ENCODE data around the gene MAP6.

The MAP6 gene

DNA sequence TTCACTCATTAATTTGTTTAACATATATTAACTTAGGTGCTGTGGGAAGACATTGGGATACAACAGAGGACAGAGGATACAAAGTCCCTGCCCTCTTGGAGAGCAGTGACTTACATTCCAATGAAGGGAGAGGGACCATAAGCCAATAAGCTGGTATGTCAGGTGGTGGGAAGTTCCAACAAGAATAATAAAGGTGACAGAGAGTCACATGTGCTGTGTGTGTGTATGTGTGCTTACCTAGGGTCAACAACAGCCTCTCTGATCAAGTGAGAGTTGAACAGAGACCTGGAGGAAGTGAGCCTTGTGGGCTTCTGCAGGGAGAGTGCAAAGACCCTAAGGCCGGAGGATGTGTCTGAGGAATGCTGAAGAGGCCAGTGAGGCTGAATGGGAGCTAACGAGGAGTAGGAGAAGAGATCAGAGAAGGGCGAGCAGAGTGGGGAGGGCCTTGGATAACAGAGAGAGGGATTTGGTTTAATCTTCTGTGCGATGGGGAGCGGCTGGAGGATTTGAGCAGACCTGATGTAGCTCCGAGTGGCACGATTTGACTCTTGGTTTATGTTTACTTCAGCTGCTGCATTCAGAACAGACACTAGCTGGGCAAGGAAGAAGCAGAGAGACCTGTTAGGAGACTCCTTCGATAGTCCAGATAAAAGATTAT lies 35.3 kb downstream of the MAP6 start:
- no peak overlapping the region for H3K27ac ChIP-seq (ENCODE audit: insufficient read depth, low read length, poor library complexity, severe bottlenecking)
- no peak overlapping the region for H3K4me3 ChIP-seq (ENCODE audit: insufficient read depth, low read depth, low read length, poor library complexity, severe bottlenecking)
- peaks cover 3% of the 10 kb centered on the region for H3K27me3 ChIP-seq (replicated peaks; ENCODE audit: control insufficient read depth, insufficient read depth, low read length, poor library complexity, severe bottlenecking)
- H3K4me1 ChIP-seq (ENCODE audit: control insufficient read depth, insufficient read depth, low read length, poor library complexity, severe bottlenecking): no peaks in the 10 kb centered on the region
- H3K36me3 ChIP-seq (ENCODE audit: control insufficient read depth, insufficient read depth, low read length): no peaks in the 10 kb centered on the region
- no peak for DNase-seq
- H3K9me3 ChIP-seq (ENCODE audit: control insufficient read depth, low read length): no peaks in the 10 kb centered on the region

DNA sequence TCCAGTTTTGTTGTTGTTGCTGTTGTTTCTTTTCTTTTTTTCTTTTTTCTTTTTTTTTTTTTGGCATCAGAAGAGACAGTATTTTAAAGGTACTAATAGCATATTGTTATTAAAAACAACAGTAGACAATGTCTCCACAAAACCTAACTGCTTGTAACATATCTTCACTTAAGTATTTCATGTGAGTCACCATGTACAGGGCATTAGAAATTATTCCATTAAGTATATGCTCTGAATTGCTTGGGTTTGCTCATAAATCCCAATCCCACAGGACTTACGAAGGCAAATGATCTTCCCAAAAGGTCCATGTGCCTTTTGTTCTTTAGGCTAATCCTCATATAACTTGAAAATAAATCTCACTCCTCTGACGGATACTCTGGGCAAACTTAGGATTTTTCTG lies 35.9 kb downstream of the MAP6 start:
- Histone ChIP-seq H3K4me3 (ENCODE audit: insufficient read depth, low read depth, low read length, poor library complexity, severe bottlenecking) (no peak overlapping the region), H3K27me3 (replicated peaks; ENCODE audit: control insufficient read depth, insufficient read depth, low read length, poor library complexity, severe bottlenecking) (peaks cover 3% of the 10 kb centered on the region), H3K4me1 (ENCODE audit: control insufficient read depth, insufficient read depth, low read length, poor library complexity, severe bottlenecking) (no peaks in the 10 kb centered on the region), H3K36me3 (ENCODE audit: control insufficient read depth, insufficient read depth, low read length) (no peaks in the 10 kb centered on the region), H3K9me3 (ENCODE audit: control insufficient read depth, low read length) (no peaks in the 10 kb centered on the region), H3K27ac (ENCODE audit: insufficient read depth, low read length, poor library complexity, severe bottlenecking) (no peak overlapping the region)
- DNase-seq: no peak

DNA sequence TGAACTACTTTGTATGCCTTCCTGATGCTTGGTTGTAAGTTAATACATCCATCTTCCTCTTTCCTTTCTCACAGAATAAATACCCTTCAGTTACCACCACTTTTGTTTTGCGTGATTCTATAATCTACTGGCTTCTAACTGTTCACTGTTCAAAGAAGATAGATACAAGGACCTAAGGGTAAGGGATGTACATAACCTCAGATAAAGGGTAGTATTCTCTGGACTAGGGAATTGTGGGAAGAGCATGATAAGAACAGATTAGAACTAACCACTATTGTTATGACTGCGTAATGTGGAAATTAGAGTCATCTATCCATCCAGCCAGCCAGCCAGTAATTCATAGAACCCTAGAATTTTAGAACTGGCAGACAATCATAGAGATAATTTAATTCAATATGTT lies 36.4 kb downstream of the MAP6 start:
- H3K4me1 ChIP-seq (ENCODE audit: control insufficient read depth, insufficient read depth, low read length, poor library complexity, severe bottlenecking): no peaks in the 10 kb centered on the region

DNA sequence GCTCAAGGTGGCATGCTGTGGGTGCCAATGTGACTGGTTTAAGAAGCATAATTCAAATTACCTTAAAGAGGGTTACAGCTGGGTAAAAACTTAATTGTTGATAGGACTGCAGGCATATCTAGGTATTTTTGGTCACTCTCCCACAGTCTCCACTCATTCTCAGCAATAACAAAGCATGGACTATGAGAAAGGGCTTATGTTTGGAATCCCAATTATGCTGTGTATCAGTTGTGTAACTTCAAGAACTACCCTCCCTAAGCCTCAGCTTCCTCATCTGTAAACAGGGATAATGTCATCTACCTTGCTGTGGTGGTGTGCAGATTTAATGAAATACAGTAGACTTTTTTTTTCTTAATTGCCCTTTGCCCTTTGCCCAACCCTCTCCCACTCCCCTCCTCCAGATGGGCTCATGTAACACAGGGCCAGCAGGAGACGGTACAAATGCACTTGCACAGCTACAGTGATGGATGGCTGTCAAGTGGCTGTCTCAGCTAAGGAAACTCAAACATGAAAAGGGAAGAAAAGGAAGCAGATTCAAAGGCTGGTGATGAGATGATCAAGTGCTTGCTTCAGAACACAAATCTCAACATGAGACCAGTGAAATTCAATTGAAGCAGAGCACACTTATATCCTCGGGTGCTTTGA lies 37.6 kb downstream of the MAP6 start:
- H3K36me3 ChIP-seq (ENCODE audit: control insufficient read depth, insufficient read depth, low read length): no peaks in the 10 kb centered on the region
- H3K4me1 ChIP-seq (ENCODE audit: control insufficient read depth, insufficient read depth, low read length, poor library complexity, severe bottlenecking): no peaks in the 10 kb centered on the region
- no peak for DNase-seq
- H3K9me3 ChIP-seq (ENCODE audit: control insufficient read depth, low read length): no peaks in the 10 kb centered on the region
- H3K27ac ChIP-seq (ENCODE audit: insufficient read depth, low read length, poor library complexity, severe bottlenecking): no peak overlapping the region
- no peak overlapping the region for H3K4me3 ChIP-seq (ENCODE audit: insufficient read depth, low read depth, low read length, poor library complexity, severe bottlenecking)
- no peaks in the 10 kb centered on the region for H3K27me3 ChIP-seq (replicated peaks; ENCODE audit: control insufficient read depth, insufficient read depth, low read length, poor library complexity, severe bottlenecking)

More for the DNA sequence above, 36.4 kb downstream of the MAP6 start:
- Histone ChIP-seq H3K27ac (ENCODE audit: insufficient read depth, low read length, poor library complexity, severe bottlenecking) (no peak overlapping the region), H3K4me3 (ENCODE audit: insufficient read depth, low read depth, low read length, poor library complexity, severe bottlenecking) (no peak overlapping the region), H3K9me3 (ENCODE audit: control insufficient read depth, low read length) (no peaks in the 10 kb centered on the region), H3K27me3 (replicated peaks; ENCODE audit: control insufficient read depth, insufficient read depth, low read length, poor library complexity, severe bottlenecking) (peaks cover 3% of the 10 kb centered on the region), H3K36me3 (ENCODE audit: control insufficient read depth, insufficient read depth, low read length) (no peaks in the 10 kb centered on the region)
- DNase-seq: no peak

DNA sequence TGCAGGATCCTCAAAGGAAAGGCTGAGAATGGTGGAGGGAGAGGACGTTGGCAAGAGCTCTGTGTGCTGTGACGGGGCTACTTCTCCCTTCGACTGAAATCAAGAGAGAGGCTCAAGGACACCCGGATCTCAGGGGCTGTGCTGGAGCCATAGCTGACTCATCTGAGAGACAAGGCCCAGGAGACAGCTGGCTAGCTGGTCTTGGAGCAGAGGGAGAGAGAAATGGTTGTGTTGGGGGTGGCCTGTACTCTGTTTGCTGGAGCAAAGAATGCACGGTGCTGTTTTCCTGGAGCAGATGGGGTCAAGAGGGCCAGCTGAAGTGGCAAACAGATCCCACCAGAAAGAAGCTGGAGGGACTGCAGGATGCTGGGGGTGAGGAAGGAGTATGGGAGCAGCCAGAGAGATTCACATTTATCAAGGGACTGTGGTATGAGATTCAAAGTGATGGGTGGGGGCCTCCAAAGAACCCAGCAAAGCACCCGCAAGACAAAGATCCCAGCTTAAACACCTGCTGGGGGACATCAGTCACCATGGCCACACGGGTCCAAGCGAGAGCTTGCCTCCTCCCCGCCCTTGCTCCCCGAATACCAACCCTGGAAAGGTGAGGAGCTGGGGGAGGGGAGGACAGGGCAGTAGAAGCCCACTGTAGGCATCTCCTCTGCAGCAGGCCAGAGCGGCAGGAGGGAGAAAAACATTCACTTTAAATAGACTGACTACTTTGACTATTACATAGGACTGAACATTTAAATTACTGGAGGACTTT lies 40.8 kb downstream of the MAP6 start:
- H3K27ac ChIP-seq (ENCODE audit: insufficient read depth, low read length, poor library complexity, severe bottlenecking): no peak overlapping the region
- no peaks in the 10 kb centered on the region for H3K4me1 ChIP-seq (ENCODE audit: control insufficient read depth, insufficient read depth, low read length, poor library complexity, severe bottlenecking)
- no peak for DNase-seq
- H3K27me3 ChIP-seq (replicated peaks; ENCODE audit: control insufficient read depth, insufficient read depth, low read length, poor library complexity, severe bottlenecking): no peaks in the 10 kb centered on the region
- H3K9me3 ChIP-seq (ENCODE audit: control insufficient read depth, low read length): no peaks in the 10 kb centered on the region
- H3K4me3 ChIP-seq (ENCODE audit: insufficient read depth, low read depth, low read length, poor library complexity, severe bottlenecking): no peak overlapping the region
- no peaks in the 10 kb centered on the region for H3K36me3 ChIP-seq (ENCODE audit: control insufficient read depth, insufficient read depth, low read length)

DNA sequence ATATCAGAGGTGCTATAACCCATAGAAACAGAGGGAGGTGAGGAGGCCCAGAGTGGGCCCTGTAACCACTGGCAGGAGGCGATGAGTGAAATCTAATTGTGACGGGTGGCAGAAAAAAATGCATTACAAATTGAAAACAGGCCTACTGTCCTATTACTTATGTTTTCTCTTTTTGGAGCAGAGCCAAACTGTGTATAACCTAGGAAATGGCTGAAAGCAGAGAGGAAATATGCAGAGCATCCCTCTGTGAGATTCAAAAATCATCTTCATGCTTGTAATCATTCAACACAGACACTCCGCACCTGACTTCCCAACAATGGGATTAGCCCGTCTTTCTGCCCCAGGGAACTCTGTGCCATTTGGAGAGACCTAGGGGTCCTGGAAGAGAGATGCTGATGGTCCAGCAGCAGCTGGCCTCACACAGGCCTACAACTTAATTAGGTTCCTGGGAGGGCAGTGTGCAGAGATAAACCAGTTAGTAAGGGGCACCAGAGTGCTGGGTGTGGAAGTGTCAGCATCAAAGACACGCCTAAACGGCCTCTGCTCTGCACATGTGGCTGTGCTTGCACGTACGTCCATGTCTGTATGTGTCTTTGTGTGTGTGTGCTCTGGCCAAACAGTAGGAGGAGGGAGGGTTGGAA lies 41.8 kb downstream of the MAP6 start:
- no peaks in the 10 kb centered on the region for H3K4me1 ChIP-seq (ENCODE audit: control insufficient read depth, insufficient read depth, low read length, poor library complexity, severe bottlenecking)
- no peaks in the 10 kb centered on the region for H3K9me3 ChIP-seq (ENCODE audit: control insufficient read depth, low read length)
- H3K27ac ChIP-seq (ENCODE audit: insufficient read depth, low read length, poor library complexity, severe bottlenecking): no peak overlapping the region
- no peak for DNase-seq
- no peaks in the 10 kb centered on the region for H3K27me3 ChIP-seq (replicated peaks; ENCODE audit: control insufficient read depth, insufficient read depth, low read length, poor library complexity, severe bottlenecking)
- no peaks in the 10 kb centered on the region for H3K36me3 ChIP-seq (ENCODE audit: control insufficient read depth, insufficient read depth, low read length)
- H3K4me3 ChIP-seq (ENCODE audit: insufficient read depth, low read depth, low read length, poor library complexity, severe bottlenecking): no peak overlapping the region

DNA sequence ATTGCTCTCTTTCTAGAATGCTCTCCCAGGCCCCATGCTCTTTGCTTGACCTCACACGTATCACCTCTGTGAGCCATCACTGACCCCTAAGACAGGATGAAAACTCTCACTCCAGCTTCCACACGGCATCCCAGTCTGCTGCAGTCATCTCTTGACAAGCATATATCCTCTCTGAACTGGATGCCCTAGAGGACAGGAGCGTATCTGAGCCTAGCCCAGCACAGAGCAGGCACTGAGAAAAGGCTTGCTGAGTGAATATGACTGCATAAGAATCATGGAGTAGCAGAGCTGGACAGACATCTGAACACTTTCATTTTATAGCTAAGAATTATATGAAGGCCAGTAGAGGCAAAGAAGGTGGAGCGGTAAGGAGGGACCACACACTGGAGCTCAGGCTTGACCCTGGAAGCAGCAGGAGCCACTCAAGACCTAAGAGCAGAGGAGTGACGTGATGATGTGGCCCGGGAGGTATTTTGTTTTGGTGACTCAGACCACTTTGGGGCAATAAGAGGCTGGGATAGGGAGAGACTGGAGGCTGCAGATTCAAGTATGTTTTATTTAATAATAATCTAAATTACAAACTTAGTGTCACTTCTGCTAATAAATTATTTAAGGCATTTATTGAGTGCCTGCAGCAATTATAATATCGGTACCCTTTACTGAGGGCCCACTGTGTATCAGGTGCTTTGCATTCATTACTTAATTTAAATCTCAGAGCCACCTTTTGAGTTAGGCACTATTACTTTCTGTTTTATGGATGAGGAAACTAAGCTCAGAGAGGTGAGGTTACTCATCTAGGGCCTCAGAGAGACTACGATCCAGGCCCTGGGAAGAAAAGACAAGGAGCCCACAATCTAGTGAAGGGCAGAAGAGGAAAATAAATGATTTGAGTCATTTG lies 42.6 kb downstream of the MAP6 start:
- no peak overlapping the region for H3K27ac ChIP-seq (ENCODE audit: insufficient read depth, low read length, poor library complexity, severe bottlenecking)
- H3K4me1 ChIP-seq (ENCODE audit: control insufficient read depth, insufficient read depth, low read length, poor library complexity, severe bottlenecking): no peaks in the 10 kb centered on the region
- no peak for DNase-seq
- H3K27me3 ChIP-seq (replicated peaks; ENCODE audit: control insufficient read depth, insufficient read depth, low read length, poor library complexity, severe bottlenecking): no peaks in the 10 kb centered on the region
- H3K9me3 ChIP-seq (ENCODE audit: control insufficient read depth, low read length): no peaks in the 10 kb centered on the region
- no peaks in the 10 kb centered on the region for H3K36me3 ChIP-seq (ENCODE audit: control insufficient read depth, insufficient read depth, low read length)
- H3K4me3 ChIP-seq (ENCODE audit: insufficient read depth, low read depth, low read length, poor library complexity, severe bottlenecking): no peak overlapping the region

DNA sequence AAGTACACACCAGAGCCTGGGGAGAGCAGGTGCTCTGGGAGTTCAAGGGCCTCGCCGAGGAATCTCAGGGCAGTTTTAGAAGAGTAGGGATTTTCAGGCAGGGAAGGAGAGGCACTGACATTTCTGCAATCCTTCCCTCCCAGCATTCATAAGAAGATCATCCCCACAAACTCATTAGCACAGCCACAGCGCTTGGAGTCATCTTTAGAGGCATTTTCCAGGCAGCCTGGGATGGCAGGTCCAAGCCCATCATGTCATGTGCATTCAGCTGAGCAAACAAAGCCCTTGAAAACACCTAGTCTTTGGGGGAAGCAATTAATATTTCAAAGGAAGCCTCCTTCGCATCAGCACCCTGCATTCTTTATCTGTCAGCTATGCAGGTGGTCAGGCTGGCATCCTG lies 43.8 kb downstream of the MAP6 start:
- Histone ChIP-seq H3K27ac (ENCODE audit: insufficient read depth, low read length, poor library complexity, severe bottlenecking) (no peak overlapping the region), H3K9me3 (ENCODE audit: control insufficient read depth, low read length) (no peaks in the 10 kb centered on the region), H3K36me3 (ENCODE audit: control insufficient read depth, insufficient read depth, low read length) (no peaks in the 10 kb centered on the region), H3K4me1 (ENCODE audit: control insufficient read depth, insufficient read depth, low read length, poor library complexity, severe bottlenecking) (no peaks in the 10 kb centered on the region), H3K27me3 (replicated peaks; ENCODE audit: control insufficient read depth, insufficient read depth, low read length, poor library complexity, severe bottlenecking) (no peaks in the 10 kb centered on the region), H3K4me3 (ENCODE audit: insufficient read depth, low read depth, low read length, poor library complexity, severe bottlenecking) (no peak overlapping the region)
- DNase-seq: no peak

DNA sequence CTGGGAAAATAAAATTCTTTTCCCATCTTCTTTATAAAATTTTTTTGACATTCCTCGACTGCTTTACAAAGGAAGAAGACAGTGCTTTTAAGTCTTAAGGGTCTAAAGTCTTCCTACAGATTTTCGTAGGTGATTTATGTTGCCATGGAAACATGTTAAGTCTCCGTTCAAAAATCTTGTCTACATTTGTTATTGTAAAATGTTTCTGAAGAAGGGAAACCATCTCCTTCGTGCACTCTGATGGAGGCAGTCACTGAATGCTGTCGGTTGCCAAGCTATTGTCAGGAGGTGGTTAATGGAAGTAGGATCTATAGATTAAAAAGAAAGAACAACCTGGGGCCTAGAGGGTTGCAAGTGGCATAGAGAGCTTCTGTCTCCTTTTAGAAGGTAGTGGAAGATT lies 52.6 kb downstream of the MAP6 start:
- H3K27ac ChIP-seq (ENCODE audit: insufficient read depth, low read length, poor library complexity, severe bottlenecking): no peak overlapping the region
- H3K36me3 ChIP-seq (ENCODE audit: control insufficient read depth, insufficient read depth, low read length): no peaks in the 10 kb centered on the region
- no peaks in the 10 kb centered on the region for H3K27me3 ChIP-seq (replicated peaks; ENCODE audit: control insufficient read depth, insufficient read depth, low read length, poor library complexity, severe bottlenecking)
- no peak for DNase-seq
- H3K4me1 ChIP-seq (ENCODE audit: control insufficient read depth, insufficient read depth, low read length, poor library complexity, severe bottlenecking): no peaks in the 10 kb centered on the region
- H3K4me3 ChIP-seq (ENCODE audit: insufficient read depth, low read depth, low read length, poor library complexity, severe bottlenecking): no peak overlapping the region
- H3K9me3 ChIP-seq (ENCODE audit: control insufficient read depth, low read length): no peaks in the 10 kb centered on the region

Measured in effector memory CD4-positive, alpha-beta T cell (primary cell).